ENCODE measurements around the gene KCTD17. TPM values are rescaled to one million over a fixed set of nuclear protein-coding genes. Genes with fewer than 3 reads are reported as not detected.

Gene KCTD17
- total RNA-seq, 1 experiment from 2014 or later: 29.4 TPM

- Mint-ChIP-seq H3K4me1 (peaks cover 7% of the 10 kb centered on the region), H3K27ac (no peak overlapping the region), H3K9me3 (no peaks in the 10 kb centered on the region), H3K27me3 (ENCODE audit: low read depth) (no peaks in the 10 kb centered on the region), H3K36me3 (no peaks in the 10 kb centered on the region), H3K4me3 (no peak overlapping the region)
- DNase-seq (ENCODE audit: low spot score) (no peak), ATAC-seq (no peak)
- TF ChIP-seq ERG (CRISPR knock-in tag; IDR thresholded peaks at IDR 0.05) (no peak), SOX15 (CRISPR knock-in tag; IDR thresholded peaks at IDR 0.05) (no peak), ZNF281 (CRISPR knock-in tag; IDR thresholded peaks at IDR 0.05) (no peak), ZNF121 (CRISPR knock-in tag; IDR thresholded peaks at IDR 0.05) (no peak), ZNF512 (CRISPR knock-in tag; IDR thresholded peaks at IDR 0.05; ENCODE audit: borderline replicate concordance) (no peak), ZNF416 (CRISPR knock-in tag; IDR thresholded peaks at IDR 0.05) (no peak), HMGA2 (CRISPR knock-in tag; IDR thresholded peaks at IDR 0.05) (no peak), ZMAT4 (CRISPR knock-in tag; IDR thresholded peaks at IDR 0.05) (no peak), MYBL2 (CRISPR knock-in tag; IDR thresholded peaks at IDR 0.05) (no peak), IRF2 (CRISPR knock-in tag; IDR thresholded peaks at IDR 0.05; ENCODE audit: borderline replicate concordance, low read depth) (no peak), ZNF232 (CRISPR knock-in tag; IDR thresholded peaks at IDR 0.05) (no peak), SMAD3 (CRISPR knock-in tag; IDR thresholded peaks at IDR 0.05; ENCODE audit: borderline replicate concordance) (no peak), TP53 (CRISPR knock-in tag; IDR thresholded peaks at IDR 0.05) (no peak)
- ChIA-PET POLR2A (no interaction called here), CTCF (no interaction called here)
These were observed 56.5 kb downstream of the KCTD17 start for GRCh38 chr22:37107816-37108621.

GRCh38 chr22:37109242-37109917 is 57.8 kb downstream of the KCTD17 start, which contains the start of gene TMPRSS6:
TSS of gene TMPRSS6 (minus strand) at chr22:37109713. CDS start at chr22:37103417, 6,296 bp downstream.
- Mint-ChIP-seq H3K4me3 (no peak within 1 kb of the TSS), H3K27me3 (ENCODE audit: low read depth) (no peaks in the 10 kb centered on the region), H3K9me3 (no peaks in the 10 kb centered on the region), H3K36me3 (no peaks in the 10 kb centered on the region), H3K4me1 (peaks cover 10% of the 10 kb centered on the region), H3K27ac (no peak within 1 kb of the TSS)
- TF ChIP-seq MXD4 (CRISPR knock-in tag; IDR thresholded peaks at IDR 0.05; ENCODE audit: borderline replicate concordance) (no peak), USF1 (CRISPR knock-in tag; IDR thresholded peaks at IDR 0.05) (no peak), FOXK1 (CRISPR knock-in tag; IDR thresholded peaks at IDR 0.05) (no peak), NR1H2 (CRISPR knock-in tag; IDR thresholded peaks at IDR 0.05) (no peak), SMAD3 (CRISPR knock-in tag; IDR thresholded peaks at IDR 0.05; ENCODE audit: borderline replicate concordance) (no peak), E2F5 (CRISPR knock-in tag; IDR thresholded peaks at IDR 0.05) (no peak), NFE2L1 (CRISPR knock-in tag; IDR thresholded peaks at IDR 0.05) (no peak), IRF2 (CRISPR knock-in tag; IDR thresholded peaks at IDR 0.05; ENCODE audit: borderline replicate concordance, low read depth) (no peak), ZNF232 (CRISPR knock-in tag; IDR thresholded peaks at IDR 0.05) (no peak), FOXP1 (CRISPR knock-in tag; IDR thresholded peaks at IDR 0.05; ENCODE audit: borderline replicate concordance) (no peak), ERG (CRISPR knock-in tag; IDR thresholded peaks at IDR 0.05) (no peak), ZNF138 (CRISPR knock-in tag; conservative IDR thresholded peaks at IDR 0.05) (no peak), CREB1 (CRISPR knock-in tag; IDR thresholded peaks at IDR 0.05) (no peak), ETV6 (CRISPR knock-in tag; IDR thresholded peaks at IDR 0.05) (no peak), EMX1 (CRISPR knock-in tag; IDR thresholded peaks at IDR 0.05) (no peak), ZBTB21 (CRISPR knock-in tag; IDR thresholded peaks at IDR 0.05; ENCODE audit: borderline replicate concordance) (no peak)
- no peak for DNase-seq (ENCODE audit: low spot score)
- no peak for ATAC-seq
- POLR2A ChIA-PET: no interaction called here
- CTCF ChIA-PET: interaction anchor here (1.0 kb wide), 1 partner anchor 18 kb away, joined by 3 read pairs; no protein-coding TSS in a partner anchor

Measured in WTC11 (cell line).